HEK293 (cell line): ENCODE measurements around the gene SSPN.

Experiments used
- CTCF ChIA-PET: fragments of 350-600 bp; formaldehyde crosslinking; extraction: SDS; loops from one replicate; lab custom pipeline; 2021; ENCODE audit warnings: antibody characterized with exemption; lab: Yijun Ruan, JAX
- POLR2A ChIA-PET: fragments of 300-600 bp; formaldehyde crosslinking; extraction: SDS; loops from one replicate; lab custom pipeline; 2020; ENCODE audit warnings: antibody characterized with exemption, inconsistent platforms; lab: Yijun Ruan, JAX
- H3K27ac ChIP-seq: fragments of 200-500 bp; sonication (Bioruptor generic); 2 replicates; pipeline ENCODE4 v1.5.1; 2014; ENCODE audit warnings: low read depth, low read length, control low read depth, inconsistent platforms; ENCODE audit errors: extremely low read depth
- H3K36me3 ChIP-seq, 2 experiments: fragments of 200-500 bp in 1 of 2; sonication (Bioruptor generic) in 1 of 2; 1 replicate in 1 of 2; 2 replicates in 1 of 2; pipeline ENCODE4 v1.5.1; 2014 to 2017; ENCODE audit warnings: inconsistent platforms in 2 of 2, low read length in 2 of 2; ENCODE audit not compliant: control insufficient read depth in 2 of 2, insufficient read depth in 1 of 2
- H3K4me1 ChIP-seq: fragments of 200-500 bp; sonication (Bioruptor generic); 2 replicates; pipeline ENCODE4 v1.5.1; 2014; ENCODE audit warnings: mild to moderate bottlenecking, low read length, inconsistent platforms; ENCODE audit not compliant: control insufficient read depth, insufficient read depth
- H3K4me3 ChIP-seq: 2 replicates; pipeline ENCODE4 v1.5.1; 2011; ENCODE audit warnings: low read depth, mild to moderate bottlenecking, control low read depth, low read length, moderate library complexity
- H3K9me3 ChIP-seq: fragments of 200-500 bp; sonication (Bioruptor generic); 2 replicates; pipeline ENCODE4 v1.5.1; 2014; ENCODE audit warnings: low read depth, low read length, inconsistent platforms; ENCODE audit not compliant: control insufficient read depth, insufficient read depth
- EGR2 ChIP-seq: fragments of 450-650 bp; formaldehyde crosslinking; IDR thresholded peaks from 2 replicates; pipeline ENCODE4 v1.5.1; 2016; ENCODE audit warnings: low read depth, missing biosample characterization, missing genetic modification characterization
- YY1 ChIP-seq: fragments of 450-650 bp; formaldehyde crosslinking; IDR thresholded peaks from 2 replicates; pipeline ENCODE4 v1.5.1; 2018; ENCODE audit warnings: missing biosample characterization, missing genetic modification characterization
- ZBTB44 ChIP-seq: fragments of 450-650 bp; IDR thresholded peaks from 2 replicates; pipeline ENCODE4 v1.5.1; 2018; ENCODE audit warnings: missing biosample characterization, mild to moderate bottlenecking, missing genetic modification characterization
- ZFP3 ChIP-seq: fragments of 450-650 bp; formaldehyde crosslinking; IDR thresholded peaks from 2 replicates; pipeline ENCODE4 v1.5.1; 2016; ENCODE audit warnings: low read depth, missing biosample characterization, missing genetic modification characterization
- ZNF148 ChIP-seq: fragments of 450-650 bp; formaldehyde crosslinking; IDR thresholded peaks from 2 replicates; pipeline ENCODE4 v1.5.0; 2017; ENCODE audit warnings: missing biosample characterization, missing genetic modification characterization, borderline replicate concordance
- ZNF248 ChIP-seq: fragments of 450-650 bp; formaldehyde crosslinking; IDR thresholded peaks from 2 replicates; pipeline ENCODE4 v1.5.1; 2017; ENCODE audit warnings: missing biosample characterization, missing genetic modification characterization
- ZNF302 ChIP-seq: fragments of 450-650 bp; formaldehyde crosslinking; IDR thresholded peaks from 2 replicates; pipeline ENCODE4 v1.5.1; 2016; ENCODE audit warnings: missing biosample characterization, missing genetic modification characterization, low read depth
- ZNF324 ChIP-seq: fragments of 450-650 bp; formaldehyde crosslinking; IDR thresholded peaks from 2 replicates; pipeline ENCODE4 v1.5.1; 2016; ENCODE audit warnings: missing biosample characterization, missing genetic modification characterization
- ZNF433 ChIP-seq: fragments of 450-650 bp; formaldehyde crosslinking; IDR thresholded peaks from 2 replicates; pipeline ENCODE4 v1.5.1; 2016; ENCODE audit warnings: missing biosample characterization, missing genetic modification characterization, low read depth
- ZNF510 ChIP-seq: fragments of 450-650 bp; formaldehyde crosslinking; IDR thresholded peaks from 2 replicates; pipeline ENCODE4 v1.5.1; 2018; ENCODE audit warnings: mild to moderate bottlenecking, missing genetic modification characterization, missing biosample characterization; ENCODE audit not compliant: insufficient replicate concordance
- ZNF548 ChIP-seq: fragments of 450-650 bp; formaldehyde crosslinking; IDR thresholded peaks from 2 replicates; pipeline ENCODE4 v1.5.1; 2016; ENCODE audit warnings: missing biosample characterization, missing genetic modification characterization
- ZNF571 ChIP-seq: fragments of 450-650 bp; formaldehyde crosslinking; IDR thresholded peaks from 2 replicates; pipeline ENCODE4 v1.5.0; 2017; ENCODE audit warnings: missing biosample characterization, missing genetic modification characterization
- ZNF624 ChIP-seq: fragments of 450-650 bp; formaldehyde crosslinking; IDR thresholded peaks from 2 replicates; pipeline ENCODE4 v1.5.1; 2017; ENCODE audit warnings: missing biosample characterization, missing genetic modification characterization
- ZNF645 ChIP-seq: fragments of 450-650 bp; formaldehyde crosslinking; IDR thresholded peaks from 2 replicates; pipeline ENCODE4; 2016; ENCODE audit warnings: missing biosample characterization, missing genetic modification characterization
- ZNF654 ChIP-seq: fragments of 450-650 bp; formaldehyde crosslinking; IDR thresholded peaks from 2 replicates; pipeline ENCODE4 v1.5.1; 2016; ENCODE audit warnings: low read depth, missing biosample characterization, missing genetic modification characterization
- ZNF677 ChIP-seq: fragments of 450-650 bp; IDR thresholded peaks from 2 replicates; pipeline ENCODE4 v1.5.0; 2018; ENCODE audit warnings: missing biosample characterization, mild to moderate bottlenecking, missing genetic modification characterization, moderate library complexity
- TF ChIP-seq, protein P1 (sequence below): fragments of 450-650 bp; formaldehyde crosslinking; IDR thresholded peaks from 2 replicates; pipeline ENCODE4 v1.5.1; 2017; ENCODE audit warnings: missing biosample characterization, missing genetic modification characterization
- TF ChIP-seq, protein P2 (sequence below): fragments of 450-650 bp; formaldehyde crosslinking; IDR thresholded peaks from 2 replicates; pipeline ENCODE4 v1.5.1; 2017; ENCODE audit warnings: missing biosample characterization, missing genetic modification characterization

The SSPN gene

GRCh38 chr12:26279091-26279490, 83.7 kb downstream of the SSPN start:
- TF ChIP-seq, protein P1, sequence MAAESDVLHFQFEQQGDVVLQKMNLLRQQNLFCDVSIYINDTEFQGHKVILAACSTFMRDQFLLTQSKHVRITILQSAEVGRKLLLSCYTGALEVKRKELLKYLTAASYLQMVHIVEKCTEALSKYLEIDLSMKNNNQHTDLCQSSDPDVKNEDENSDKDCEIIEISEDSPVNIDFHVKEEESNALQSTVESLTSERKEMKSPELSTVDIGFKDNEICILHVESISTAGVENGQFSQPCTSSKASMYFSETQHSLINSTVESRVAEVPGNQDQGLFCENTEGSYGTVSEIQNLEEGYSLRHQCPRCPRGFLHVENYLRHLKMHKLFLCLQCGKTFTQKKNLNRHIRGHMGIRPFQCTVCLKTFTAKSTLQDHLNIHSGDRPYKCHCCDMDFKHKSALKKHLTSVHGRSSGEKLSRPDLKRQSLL: no peak
- no peak for TF ChIP-seq ZNF571 (tag by site-specific recombination)
- no peak for TF ChIP-seq ZNF677 (tag by site-specific recombination)
- no peak for TF ChIP-seq ZFP3 (tag by site-specific recombination)
- TF ChIP-seq ZNF324: no peak
- TF ChIP-seq ZNF645: no peak
- no peak for TF ChIP-seq EGR2 (tag by site-specific recombination)
- Histone ChIP-seq H3K4me3 (no peak overlapping the region), H3K27ac (no peak overlapping the region), H3K9me3 (no peaks in the 10 kb centered on the region), H3K4me1 (peaks cover 11% of the 10 kb centered on the region), H3K36me3 (no peaks in the 10 kb centered on the region)
- ChIA-PET POLR2A (interaction anchor here (0.6 kb wide), 1 partner anchor 53 kb away, joined by 3 read pairs; no protein-coding TSS in a partner anchor), CTCF (interaction anchor here (1.5 kb wide), 1 partner anchor 14 kb away, joined by 3 read pairs; no protein-coding TSS in a partner anchor)

DNA sequence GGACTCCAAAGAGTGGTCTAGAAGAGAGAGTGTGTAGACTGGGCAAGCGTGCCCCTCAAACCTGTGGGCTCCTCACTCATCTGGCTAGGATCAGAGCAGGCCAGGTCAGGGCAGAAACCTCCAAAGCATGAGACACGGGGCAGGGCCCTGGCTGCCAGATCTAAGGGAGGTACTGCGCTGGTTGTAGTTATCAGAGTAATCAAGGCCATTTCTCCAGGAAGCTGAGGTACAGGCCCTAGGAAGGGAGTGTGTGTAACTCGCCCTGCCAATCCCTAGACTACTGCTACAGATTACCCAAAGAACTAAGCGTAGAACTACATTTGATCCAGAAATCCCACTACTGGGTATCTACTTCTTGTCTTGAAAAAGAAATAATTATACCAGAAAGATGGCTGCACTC, 84.5 kb downstream of the SSPN start:
- Histone ChIP-seq H3K4me1 (peaks cover 8% of the 10 kb centered on the region), H3K36me3 (no peaks in the 10 kb centered on the region), H3K9me3 (no peaks in the 10 kb centered on the region), H3K4me3 (no peak overlapping the region), H3K27ac (no peak overlapping the region)
- POLR2A ChIA-PET: interaction anchor here (0.6 kb wide), 1 partner anchor 54 kb away, joined by 3 read pairs; no protein-coding TSS in a partner anchor
- TF ChIP-seq ZNF548 (tag by site-specific recombination) (no peak), YY1 (tag by site-specific recombination) (no peak), ZNF302 (no peak), ZNF248 (tag by site-specific recombination) (no peak), ZBTB44 (tag by site-specific recombination) (no peak), ZNF148 (no peak), ZNF654 (tag by site-specific recombination) (no peak), ZNF510 (tag by site-specific recombination) (no peak), ZNF433 (no peak), ZNF624 (no peak)
- TF ChIP-seq, protein P2, sequence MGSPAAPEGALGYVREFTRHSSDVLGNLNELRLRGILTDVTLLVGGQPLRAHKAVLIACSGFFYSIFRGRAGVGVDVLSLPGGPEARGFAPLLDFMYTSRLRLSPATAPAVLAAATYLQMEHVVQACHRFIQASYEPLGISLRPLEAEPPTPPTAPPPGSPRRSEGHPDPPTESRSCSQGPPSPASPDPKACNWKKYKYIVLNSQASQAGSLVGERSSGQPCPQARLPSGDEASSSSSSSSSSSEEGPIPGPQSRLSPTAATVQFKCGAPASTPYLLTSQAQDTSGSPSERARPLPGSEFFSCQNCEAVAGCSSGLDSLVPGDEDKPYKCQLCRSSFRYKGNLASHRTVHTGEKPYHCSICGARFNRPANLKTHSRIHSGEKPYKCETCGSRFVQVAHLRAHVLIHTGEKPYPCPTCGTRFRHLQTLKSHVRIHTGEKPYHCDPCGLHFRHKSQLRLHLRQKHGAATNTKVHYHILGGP (tag by site-specific recombination): no peak
- CTCF ChIA-PET: no interaction called here
